MM.1S (cell line): Measurements from ENCODE around the gene PRSS2.

Experiments
- CTCF ChIP-seq: fragments of 300-600 bp; sonication (generic); IDR thresholded peaks from 2 replicates; pipeline ENCODE4 v1.5.1; 2016; ENCODE audit warnings: antibody characterized with exemption, low read length, mixed read lengths
- EZH2 ChIP-seq: fragments of 300-600 bp; sonication (generic); optimal IDR thresholded peaks from 2 replicates; pipeline ENCODE3; 2017; ENCODE audit warnings: low read depth, mild to moderate bottlenecking, antibody characterized with exemption, low read length, mixed read lengths
- EZH2phosphoT487 ChIP-seq: fragments of 300-600 bp; sonication (generic); IDR thresholded peaks from 2 replicates; pipeline ENCODE4 v1.6.1; 2018; ENCODE audit warnings: antibody characterized with exemption, low read length

- no peak for TF ChIP-seq CTCF
- no peak for TF ChIP-seq EZH2phosphoT487
- TF ChIP-seq EZH2 = no peak
Observed at GRCh38 chr7:142771353-142771723, 568 bp downstream of the PRSS2 start.
